Activated naive CD8-positive, alpha-beta T cell treated with anti-CD3 and anti-CD28 coated beads for 36 hours (primary cell): ENCODE results near the gene DSG1. TPM values are rescaled to one million over a fixed set of nuclear protein-coding genes. Genes with fewer than 3 reads are reported as not detected.

Experiments used
- DNase-seq: peaks from one replicate; pipeline ENCODE4 v3.0.0; 2021
- H3K27ac Mint-ChIP-seq: one replicate; pipeline ENCODE4 v1.8.0; 2022; ENCODE audit warnings: mild to moderate bottlenecking, moderate library complexity, mixed read lengths
- H3K27me3 Mint-ChIP-seq: one replicate; pipeline ENCODE4 v1.8.0; 2022; ENCODE audit warnings: mild to moderate bottlenecking, mixed read lengths
- H3K36me3 Mint-ChIP-seq: one replicate; pipeline ENCODE4 v1.8.0; 2021; ENCODE audit warnings: mild to moderate bottlenecking, mixed read lengths
- H3K4me1 Mint-ChIP-seq: one replicate; pipeline ENCODE4 v1.8.0; 2021; ENCODE audit warnings: mixed read lengths
- H3K4me3 Mint-ChIP-seq: one replicate; pipeline ENCODE4 v1.8.0; 2022; ENCODE audit warnings: mild to moderate bottlenecking, moderate library complexity, mixed read lengths
- H3K9me3 Mint-ChIP-seq: one replicate; pipeline ENCODE4 v1.8.0; 2022; ENCODE audit warnings: mixed read lengths
- total RNA-seq, 2 experiments: library from RNA; stranded (reverse); gene quantifications; one replicate each; pipeline ENCODE4 v1.2.3, GENCODE V29; 2021

Gene DSG1
- total RNA-seq, 2 experiments from 2014 or later: not detected

- no peak for DNase-seq
- H3K27me3 Mint-ChIP-seq: no peaks in the 10 kb centered on the region
Measured at GRCh38 chr18:31380912-31381311, 63.0 kb downstream of the DSG1 start.

GRCh38 chr18:31382107-31382506, 64.1 kb downstream of the DSG1 start:
- Mint-ChIP-seq H3K4me1 (no peaks in the 10 kb centered on the region), H3K27ac (no peak overlapping the region), H3K9me3 (no peaks in the 10 kb centered on the region), H3K36me3 (no peaks in the 10 kb centered on the region), H3K4me3 (no peak overlapping the region), H3K27me3 (no peaks in the 10 kb centered on the region)
- no peak for DNase-seq

More at GRCh38 chr18:31380912-31381311, 63.0 kb downstream of the DSG1 start:
- H3K27ac Mint-ChIP-seq: no peak overlapping the region
- H3K4me1 Mint-ChIP-seq: no peaks in the 10 kb centered on the region
- H3K36me3 Mint-ChIP-seq: no peaks in the 10 kb centered on the region
- no peaks in the 10 kb centered on the region for H3K9me3 Mint-ChIP-seq
- H3K4me3 Mint-ChIP-seq: no peak overlapping the region

GRCh38 chr18:31386741-31387140, 68.8 kb downstream of the DSG1 start:
- H3K27ac Mint-ChIP-seq: no peak overlapping the region
- DNase-seq: no peak
- no peaks in the 10 kb centered on the region for H3K9me3 Mint-ChIP-seq
- H3K4me3 Mint-ChIP-seq: no peak overlapping the region
- no peaks in the 10 kb centered on the region for H3K27me3 Mint-ChIP-seq
- no peaks in the 10 kb centered on the region for H3K4me1 Mint-ChIP-seq
- no peaks in the 10 kb centered on the region for H3K36me3 Mint-ChIP-seq

- Mint-ChIP-seq H3K36me3 (no peaks in the 10 kb centered on the region), H3K27me3 (no peaks in the 10 kb centered on the region), H3K27ac (no peak overlapping the region), H3K9me3 (no peaks in the 10 kb centered on the region), H3K4me3 (no peak overlapping the region), H3K4me1 (no peaks in the 10 kb centered on the region)
- DNase-seq: no peak
Measured at GRCh38 chr18:31393286-31393685, 75.3 kb downstream of the DSG1 start.

- H3K36me3 Mint-ChIP-seq: no peaks in the 10 kb centered on the region
- H3K4me3 Mint-ChIP-seq: no peak overlapping the region
- DNase-seq: no peak
- H3K27ac Mint-ChIP-seq: no peak overlapping the region
- H3K4me1 Mint-ChIP-seq: no peaks in the 10 kb centered on the region
- H3K9me3 Mint-ChIP-seq: no peaks in the 10 kb centered on the region
- H3K27me3 Mint-ChIP-seq: peaks cover 3% of the 10 kb centered on the region
Measured at GRCh38 chr18:31396796-31397612, 79.0 kb downstream of the DSG1 start.

DNA sequence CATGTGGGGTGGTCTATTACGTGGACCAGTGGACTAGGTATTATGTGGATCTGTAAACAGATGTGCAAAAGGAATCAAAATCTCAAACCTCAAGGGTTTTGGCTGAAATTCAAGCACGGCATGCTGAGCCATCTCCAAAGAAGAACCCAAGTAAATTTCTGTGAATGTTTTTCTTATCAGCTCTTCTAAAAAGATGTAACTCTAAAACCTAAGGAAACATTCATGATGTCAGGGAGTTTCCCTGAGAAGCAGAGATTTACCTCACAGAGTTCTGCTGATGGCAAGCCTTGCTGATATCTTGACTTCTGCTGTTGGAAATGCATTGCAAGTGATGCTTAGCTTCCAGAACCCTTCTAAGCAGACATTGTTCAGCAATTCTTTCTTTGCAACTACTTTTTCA, 80.2 kb downstream of the DSG1 start:
- no peak overlapping the region for H3K4me3 Mint-ChIP-seq
- peaks cover 3% of the 10 kb centered on the region for H3K27me3 Mint-ChIP-seq
- no peaks in the 10 kb centered on the region for H3K9me3 Mint-ChIP-seq
- H3K27ac Mint-ChIP-seq: no peak overlapping the region
- no peaks in the 10 kb centered on the region for H3K4me1 Mint-ChIP-seq
- DNase-seq: no peak
- H3K36me3 Mint-ChIP-seq: no peaks in the 10 kb centered on the region

DNA sequence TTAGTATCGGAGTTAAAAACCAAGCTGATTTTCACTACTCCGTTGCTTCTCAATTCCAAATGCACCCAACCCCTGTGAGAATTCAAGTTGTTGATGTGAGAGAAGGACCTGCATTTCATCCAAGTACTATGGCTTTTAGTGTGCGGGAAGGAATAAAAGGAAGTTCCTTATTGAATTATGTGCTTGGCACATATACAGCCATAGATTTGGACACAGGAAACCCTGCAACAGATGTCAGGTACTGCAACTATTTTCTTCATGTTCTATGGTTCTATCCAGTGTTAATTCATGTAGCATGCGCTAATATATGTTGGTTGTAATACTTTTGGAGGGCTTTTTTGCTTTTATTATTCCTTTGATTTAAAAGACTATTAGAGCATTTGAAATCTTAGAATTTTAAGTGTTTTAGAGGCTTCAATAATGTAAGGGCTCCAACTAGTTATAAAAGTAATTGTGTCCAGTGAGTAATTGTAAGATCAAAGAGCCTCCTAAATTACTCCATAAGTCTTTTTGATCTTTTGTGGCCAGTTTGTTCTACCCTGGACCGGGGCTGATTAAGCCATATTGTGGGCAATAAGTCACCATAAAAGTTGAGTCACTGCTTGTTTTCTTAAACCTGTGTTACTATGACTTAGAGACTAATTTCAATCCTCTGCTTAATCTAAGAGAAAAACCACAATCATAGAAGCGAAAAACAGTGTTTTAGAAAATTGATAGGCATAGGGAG, 81.5 kb downstream of the DSG1 start:
- no peak for DNase-seq
- H3K36me3 Mint-ChIP-seq: no peaks in the 10 kb centered on the region
- no peak overlapping the region for H3K4me3 Mint-ChIP-seq
- no peak overlapping the region for H3K27ac Mint-ChIP-seq
- H3K9me3 Mint-ChIP-seq: no peaks in the 10 kb centered on the region
- H3K27me3 Mint-ChIP-seq: peaks cover 3% of the 10 kb centered on the region
- no peaks in the 10 kb centered on the region for H3K4me1 Mint-ChIP-seq

- Mint-ChIP-seq H3K27me3 (peaks cover 3% of the 10 kb centered on the region), H3K4me3 (no peak overlapping the region), H3K36me3 (no peaks in the 10 kb centered on the region), H3K27ac (no peak overlapping the region), H3K9me3 (no peaks in the 10 kb centered on the region), H3K4me1 (no peaks in the 10 kb centered on the region)
- no peak for DNase-seq
Measured at GRCh38 chr18:31401156-31402025, 83.4 kb downstream of the DSG1 start.

DNA sequence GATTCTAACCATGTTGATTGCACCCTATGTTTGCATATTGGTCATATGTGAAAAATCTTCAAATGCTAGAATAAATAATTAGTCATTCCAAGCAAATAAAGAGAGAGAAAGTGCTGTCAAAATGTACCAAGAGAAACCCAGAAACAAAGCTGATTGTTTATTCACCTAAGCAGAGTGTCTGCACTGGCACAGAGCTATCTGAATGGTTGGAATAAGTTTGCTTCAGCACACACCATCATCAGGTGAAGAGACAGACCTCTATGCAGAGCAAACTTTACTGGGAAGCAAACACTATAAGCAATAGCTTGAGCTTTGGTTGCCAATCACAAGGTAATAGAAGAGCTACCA, 84.0 kb downstream of the DSG1 start:
- Mint-ChIP-seq H3K27ac (no peak overlapping the region), H3K4me1 (no peaks in the 10 kb centered on the region), H3K9me3 (no peaks in the 10 kb centered on the region), H3K4me3 (no peak overlapping the region), H3K36me3 (no peaks in the 10 kb centered on the region), H3K27me3 (peaks cover 3% of the 10 kb centered on the region)
- DNase-seq: no peak

DNA sequence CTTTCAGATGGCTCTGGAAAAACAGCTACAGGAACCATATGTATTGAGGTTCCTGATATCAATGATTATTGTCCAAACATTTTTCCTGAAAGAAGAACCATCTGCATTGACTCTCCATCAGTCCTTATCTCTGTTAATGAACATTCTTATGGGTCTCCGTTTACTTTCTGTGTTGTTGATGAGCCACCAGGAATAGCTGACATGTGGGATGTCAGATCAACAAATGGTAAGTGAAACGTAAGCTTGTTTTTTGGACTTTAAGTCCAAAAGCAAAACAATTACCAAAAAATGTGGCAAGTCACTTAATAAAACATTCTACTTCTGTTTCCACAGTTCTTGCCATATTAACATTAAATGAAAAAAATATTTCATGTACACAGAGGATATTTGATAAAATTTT, 85.4 kb downstream of the DSG1 start:
- Mint-ChIP-seq H3K27ac (no peak overlapping the region), H3K27me3 (peaks cover 3% of the 10 kb centered on the region), H3K4me3 (no peak overlapping the region), H3K9me3 (no peaks in the 10 kb centered on the region), H3K36me3 (no peaks in the 10 kb centered on the region), H3K4me1 (no peaks in the 10 kb centered on the region)
- no peak for DNase-seq

Other genes with a start within 250 kb of the DSG1 start
- gene DSC2, start 215.7 kb upstream of the DSG1 start, total RNA-seq: under 1 TPM; 0.14 to 0.26 TPM
- 1 to 10 TPM in 1 of 2 experiments, under 1 TPM in 1; 0.93 to 1.1 TPM for gene DSC1, start 155.3 kb upstream of the DSG1 start, total RNA-seq
- not detected for gene DSG4, start 58.6 kb downstream of the DSG1 start, total RNA-seq
- not detected for gene DSG3, start 129.6 kb downstream of the DSG1 start, total RNA-seq
- under 1 TPM; 0.70 to 0.89 TPM for gene DSG2, start 180.0 kb downstream of the DSG1 start, total RNA-seq